Measurements from ENCODE around the gene ITGA2. TPM values are rescaled to one million over a fixed set of nuclear protein-coding genes. Genes with fewer than 3 reads are reported as not detected.

ITGA2 gene
- total and polyA plus RNA-seq, 2 of the 8 experiments (the other 6 are each of a cell fraction or from before 2014, with no cell fraction given): 1.4 to 7.7 TPM

GRCh38 chr5:53099546-53099945, 110.4 kb downstream of the ITGA2 start:
- Histone ChIP-seq H3K9me3 (ENCODE audit: insufficient read depth in 2 of 2, low read depth in 1 of 2, low read length in 1 of 2) (no peaks in the 10 kb centered on the region), H4K91ac (replicated peaks; ENCODE audit: insufficient read length, low read length) (no peak overlapping the region), H3K56ac (replicated peaks; ENCODE audit: insufficient read length, low read depth, low read length) (no peak overlapping the region), H3K79me1 (ENCODE audit: low read depth, low read length) (no peaks in the 10 kb centered on the region), H3K79me2 (ENCODE audit: control insufficient read depth in 1 of 2, insufficient read depth in 2 of 2, low read length in 2 of 2) (no peaks in the 10 kb centered on the region), H4K20me1 (replicated peaks in 1 of 2; ENCODE audit: control insufficient read depth in 1 of 2, insufficient read depth in 2 of 2, low read length in 2 of 2) (no peaks in the 10 kb centered on the region), H2BK5ac (ENCODE audit: low read depth, low read length) (no peak overlapping the region), H2AK5ac (ENCODE audit: low read depth, low read length) (no peak overlapping the region), H3K4me2 (ENCODE audit: insufficient read depth in 1 of 2, low read depth in 2 of 2, low read length in 2 of 2) (no peak overlapping the region), H3K9ac (replicated peaks in 1 of 4; ENCODE audit: extremely low read depth in 1 of 4, low read depth in 3 of 4, low read length in 3 of 4) (no peak overlapping the region), H3K4me3 (ENCODE audit: extremely low read depth in 1 of 4, insufficient read depth in 2 of 4, low read depth in 3 of 4, low read length in 4 of 4) (no peak overlapping the region), H4K5ac (ENCODE audit: insufficient read length, low read depth, low read length) (no peak overlapping the region), H2AFZ (ENCODE audit: low read length) (no peak overlapping the region), H2BK12ac (ENCODE audit: low read depth, low read length) (no peak overlapping the region), H3K27ac (ENCODE audit: low read depth, low read length) (no peak overlapping the region), H3K23me2 (ENCODE audit: low read depth, low read length) (no peaks in the 10 kb centered on the region), H2BK120ac (replicated peaks; ENCODE audit: low read depth, low read length) (no peak overlapping the region), H3K27me3 (replicated peaks in 1 of 4; ENCODE audit: control insufficient read depth in 3 of 4, extremely low read depth in 1 of 4, insufficient read depth in 3 of 4, low read length in 3 of 4) (no peaks in the 10 kb centered on the region), H3K23ac (ENCODE audit: insufficient read length) (no peak overlapping the region), H4K8ac (ENCODE audit: extremely low read depth, insufficient read depth, low read length) (no peak overlapping the region), H3K36me3 (ENCODE audit: control insufficient read depth in 2 of 4, insufficient read depth in 4 of 4, low read length in 3 of 4) (peaks cover 0 to 3% (median 0%) of the 10 kb centered on the region in 4 experiments; a peak in 2 of 8 replicates), H3K4ac (replicated peaks; ENCODE audit: insufficient read length, low read depth, low read length) (no peak overlapping the region), H2BK20ac (ENCODE audit: low read length) (no peak overlapping the region), H3K4me1 (replicated peaks in 1 of 4; ENCODE audit: control insufficient read depth in 3 of 4, insufficient read depth in 4 of 4, low read length in 3 of 4) (no peaks in the 10 kb centered on the region), H2BK15ac (ENCODE audit: low read length) (no peak overlapping the region), H3K14ac (ENCODE audit: insufficient read length) (no peak overlapping the region), H3K18ac (ENCODE audit: extremely low read depth, low read length) (no peak overlapping the region)
- FAIRE-seq (no peak), DNase-seq (ENCODE audit: low read depth in 1 of 2, low spot score in 2 of 2) (no peak)
- WGBS, 2 experiments (ENCODE audit: extremely low coverage in 1 of 2, insufficient coverage in 1 of 2, insufficient read length in 1 of 2, insufficient replicate concordance in 2 of 2, low coverage in 1 of 2, low lambda C conversion rate in 2 of 2, missing lambda C conversion rate in 1 of 2): 83% methylated on average over 2 of the region's 2 CpGs; no CpG with 5 or more reads in 1 of the 2 experiments
- ChIA-PET POLR2A (ENCODE audit: partially characterized antibody) (interaction anchor here (0.9 kb wide), 1 partner anchor 17 kb away, joined by 3 read pairs; no protein-coding TSS in a partner anchor), CTCF (ENCODE audit: partially characterized antibody) (interaction anchor here (0.6 to 2.6 kb wide), 6 partner anchors 11 to 1752 kb away, joined by 3 to 21 read pairs (median 4); no protein-coding TSS in a partner anchor)
- TF ChIP-seq RFX5 (IDR thresholded peaks at IDR 0.05; ENCODE audit: borderline replicate concordance, low read depth, low read length) (no peak), HDAC2 (IDR thresholded peaks at IDR 0.05; ENCODE audit: borderline replicate concordance in 1 of 2, low read depth in 2 of 2, low read length in 2 of 2) (no peak), CEBPB (IDR thresholded peaks at IDR 0.05; ENCODE audit: low read depth, low read length) (no peak), BCL11A (IDR thresholded peaks at IDR 0.05; ENCODE audit: low read depth in 2 of 2, low read length in 2 of 2) (no peak), TAF7 (optimal IDR thresholded peaks at IDR 0.05; ENCODE audit: borderline replicate concordance, low read depth, low read length) (no peak), RNF2 (IDR thresholded peaks at IDR 0.05; ENCODE audit: borderline replicate concordance, low read depth, low read length, missing control alignments, poor library complexity, severe bottlenecking) (no peak), POLR2A (IDR thresholded peaks at IDR 0.05; ENCODE audit: control extremely low read depth in 1 of 2, low read depth in 2 of 2, low read length in 2 of 2) (no peak), POU5F1 (IDR thresholded peaks at IDR 0.05; ENCODE audit: low read depth, low read length) (no peak), SP2 (IDR thresholded peaks at IDR 0.05; ENCODE audit: low read length) (no peak), E2F6 (IDR thresholded peaks at IDR 0.05) (no peak), CHD1 (IDR thresholded peaks at IDR 0.05; ENCODE audit: low read depth, low read length) (no peak), EGR1 (IDR thresholded peaks at IDR 0.05; ENCODE audit: borderline replicate concordance, low read depth, low read length) (no peak), SP4 (IDR thresholded peaks at IDR 0.05; ENCODE audit: low read length) (no peak), GTF2F1 (IDR thresholded peaks at IDR 0.05; ENCODE audit: borderline replicate concordance, low read depth, low read length) (no peak)

Data from H1 (cell line).